HFF-Myc (cell line): ENCODE data around the gene SPAG8.

Source experiments
- DNase-seq: peaks from one replicate; pipeline ENCODE4 v3.0.0-alpha.2; 2011; ENCODE audit warnings: low read depth; ENCODE audit errors: extremely low read depth
- H3K4me3 ChIP-seq: replicated peaks from 2 replicates; pipeline ENCODE4 v1.5.1; 2011; ENCODE audit warnings: low read depth, mild to moderate bottlenecking, control low read depth, low read length
- TF ChIP-seq, protein P1 (sequence below): IDR thresholded peaks from 2 replicates; pipeline ENCODE4 v1.5.1; 2012; ENCODE audit warnings: mild to moderate bottlenecking, low read depth, low read length, control low read depth; ENCODE audit errors: missing control alignments

SPAG8 gene

DNA sequence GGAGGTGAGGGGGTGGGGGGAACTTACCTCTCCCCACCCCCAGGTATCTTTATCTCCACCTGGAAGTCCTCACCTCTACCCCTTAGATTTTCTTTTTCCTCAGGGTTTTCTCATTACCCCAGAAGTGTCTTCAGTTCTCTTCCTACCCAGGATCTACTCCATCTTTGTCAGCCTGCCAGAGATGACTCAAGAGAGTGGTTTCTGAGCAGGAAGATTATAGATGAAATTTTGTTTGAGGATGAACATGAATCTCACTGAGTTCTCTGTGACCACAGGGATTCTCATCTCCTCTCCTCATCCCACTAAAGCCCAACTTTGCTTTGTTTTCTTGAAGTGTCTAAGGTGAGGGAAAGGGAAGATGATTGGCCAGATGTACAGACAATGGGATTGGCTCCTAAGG lies 8.0 kb upstream of the SPAG8 start:
- no peak overlapping the region for H3K4me3 ChIP-seq
- no peak for DNase-seq
- TF ChIP-seq, protein P1, sequence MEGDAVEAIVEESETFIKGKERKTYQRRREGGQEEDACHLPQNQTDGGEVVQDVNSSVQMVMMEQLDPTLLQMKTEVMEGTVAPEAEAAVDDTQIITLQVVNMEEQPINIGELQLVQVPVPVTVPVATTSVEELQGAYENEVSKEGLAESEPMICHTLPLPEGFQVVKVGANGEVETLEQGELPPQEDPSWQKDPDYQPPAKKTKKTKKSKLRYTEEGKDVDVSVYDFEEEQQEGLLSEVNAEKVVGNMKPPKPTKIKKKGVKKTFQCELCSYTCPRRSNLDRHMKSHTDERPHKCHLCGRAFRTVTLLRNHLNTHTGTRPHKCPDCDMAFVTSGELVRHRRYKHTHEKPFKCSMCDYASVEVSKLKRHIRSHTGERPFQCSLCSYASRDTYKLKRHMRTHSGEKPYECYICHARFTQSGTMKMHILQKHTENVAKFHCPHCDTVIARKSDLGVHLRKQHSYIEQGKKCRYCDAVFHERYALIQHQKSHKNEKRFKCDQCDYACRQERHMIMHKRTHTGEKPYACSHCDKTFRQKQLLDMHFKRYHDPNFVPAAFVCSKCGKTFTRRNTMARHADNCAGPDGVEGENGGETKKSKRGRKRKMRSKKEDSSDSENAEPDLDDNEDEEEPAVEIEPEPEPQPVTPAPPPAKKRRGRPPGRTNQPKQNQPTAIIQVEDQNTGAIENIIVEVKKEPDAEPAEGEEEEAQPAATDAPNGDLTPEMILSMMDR = no peak

DNA sequence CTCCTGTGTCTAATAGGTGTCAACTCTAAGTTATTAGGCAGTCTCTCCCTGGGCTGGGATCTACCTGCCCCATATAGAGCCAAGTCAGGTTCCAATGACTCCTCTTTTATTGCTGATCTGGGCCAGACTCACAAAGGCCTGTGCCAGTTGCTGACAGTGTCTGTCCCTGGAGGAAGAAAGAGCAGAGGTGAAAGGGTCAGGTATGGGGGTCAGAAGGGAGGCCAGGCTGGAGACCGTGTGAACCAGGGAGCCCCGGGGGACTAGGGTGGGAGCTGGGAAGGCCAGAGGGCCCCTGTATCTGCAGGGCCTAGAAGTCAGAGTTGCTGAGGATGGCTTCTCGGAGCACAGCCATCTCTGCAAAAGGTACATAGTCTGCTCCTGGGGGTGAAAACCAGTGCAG lies 6.3 kb upstream of the SPAG8 start:
- TF ChIP-seq, protein P1 = no peak
- H3K4me3 ChIP-seq = no peak overlapping the region
- DNase-seq = no peak

DNA sequence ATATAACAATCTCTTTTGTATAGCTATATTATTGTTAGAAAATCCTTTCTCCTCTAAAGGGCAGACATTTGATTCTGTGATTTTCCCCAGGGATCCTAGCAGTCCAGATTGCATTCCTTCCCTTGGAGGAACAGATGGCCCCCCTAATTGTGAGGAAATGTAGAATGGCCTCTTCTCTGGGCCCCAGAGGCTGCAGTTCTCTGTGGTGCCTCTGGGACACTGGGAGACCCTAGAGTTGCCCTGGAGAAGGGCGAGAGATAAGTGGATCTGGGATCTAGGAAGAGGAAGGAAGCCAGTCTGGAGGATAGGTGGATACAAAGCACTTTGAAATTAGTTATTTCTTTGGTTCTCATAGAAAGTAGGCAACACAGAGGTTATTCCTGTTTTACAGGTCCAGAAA lies 4.6 kb upstream of the SPAG8 start:
- H3K4me3 ChIP-seq = no peak overlapping the region
- TF ChIP-seq, protein P1 = peak; percentile 8
- DNase-seq = no peak

DNA sequence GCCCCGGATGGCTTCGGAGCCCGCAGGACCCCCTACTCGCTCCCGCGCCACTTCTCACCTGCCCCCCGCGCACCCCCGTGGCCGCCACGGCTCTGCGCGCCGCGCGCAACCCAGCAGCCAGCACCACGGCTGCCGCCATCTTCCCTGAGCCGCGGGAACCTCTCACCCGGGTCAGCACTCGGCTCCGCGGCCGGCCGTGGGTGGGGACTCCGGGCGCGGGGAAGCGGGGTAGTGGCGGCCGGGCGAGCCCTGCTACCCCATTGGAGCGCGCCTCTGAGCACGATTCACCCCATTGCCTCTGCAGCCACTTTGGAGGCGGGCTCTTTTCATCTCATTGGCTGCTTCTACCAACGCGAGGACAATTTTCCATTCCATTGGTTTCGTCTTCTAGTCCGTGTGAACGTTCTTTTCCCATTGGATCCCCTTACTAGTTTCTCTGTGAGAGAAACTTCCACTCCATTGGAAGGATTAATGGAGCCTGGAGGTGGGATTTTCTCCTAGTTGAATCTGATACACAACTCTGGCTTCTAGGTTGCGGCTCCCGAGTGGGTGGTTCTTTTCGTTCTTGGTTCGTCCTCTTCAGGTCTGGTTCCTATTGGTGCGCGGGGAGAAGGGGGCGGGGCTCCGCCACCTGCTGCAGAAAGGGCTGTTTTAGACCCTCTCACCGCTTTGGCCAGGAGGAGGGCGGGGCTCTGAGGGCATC lies 2.9 kb upstream of the SPAG8 start, which contains the start of gene HINT2:
HINT2 (minus strand) TSS at position 202 of the 703 bp plus-strand sequence; CDS start at position 139, 63 bp downstream.
- TF ChIP-seq, protein P1 = no peak
- DNase-seq = peak; percentile 99
- peak within 1 kb of the TSS; percentile 79 for H3K4me3 ChIP-seq

DNA sequence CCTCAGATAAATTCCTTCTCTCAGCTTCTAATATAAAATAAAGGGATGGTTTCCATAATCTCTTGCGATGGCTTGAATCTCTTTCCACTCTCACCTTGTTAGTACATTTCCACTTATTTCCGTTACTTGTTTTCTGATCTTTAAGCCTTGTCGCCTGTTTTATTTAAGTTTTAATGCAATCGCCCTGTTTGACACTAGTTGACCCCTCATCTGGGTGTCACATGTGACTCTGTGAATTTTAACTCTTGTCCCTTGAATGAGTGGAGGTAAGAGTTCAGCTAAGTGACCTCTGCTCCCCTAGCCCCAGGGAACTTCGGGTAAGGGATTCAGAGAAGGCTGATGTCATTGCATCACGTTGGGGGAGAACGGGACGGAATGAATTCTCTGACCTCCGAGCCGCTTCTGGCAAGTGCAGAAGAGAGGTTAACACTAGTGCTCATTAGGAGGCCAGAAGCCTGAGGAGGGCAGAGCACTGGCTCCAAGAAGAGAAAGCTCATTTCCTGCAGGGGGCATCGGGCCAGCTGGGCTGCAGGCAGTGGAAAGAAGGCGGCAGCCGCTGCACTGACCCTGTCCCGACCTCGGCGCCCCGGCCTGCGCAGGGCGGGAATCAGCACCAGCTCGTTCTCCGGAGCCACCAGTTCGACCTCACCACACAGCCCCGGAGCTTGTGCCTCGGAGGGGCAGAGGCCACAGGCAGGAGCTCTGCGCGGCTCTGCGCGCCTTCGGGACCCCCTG lies 2.2 kb upstream of the SPAG8 start:
- TF ChIP-seq, protein P1 = no peak
- DNase-seq = no peak

DNA sequence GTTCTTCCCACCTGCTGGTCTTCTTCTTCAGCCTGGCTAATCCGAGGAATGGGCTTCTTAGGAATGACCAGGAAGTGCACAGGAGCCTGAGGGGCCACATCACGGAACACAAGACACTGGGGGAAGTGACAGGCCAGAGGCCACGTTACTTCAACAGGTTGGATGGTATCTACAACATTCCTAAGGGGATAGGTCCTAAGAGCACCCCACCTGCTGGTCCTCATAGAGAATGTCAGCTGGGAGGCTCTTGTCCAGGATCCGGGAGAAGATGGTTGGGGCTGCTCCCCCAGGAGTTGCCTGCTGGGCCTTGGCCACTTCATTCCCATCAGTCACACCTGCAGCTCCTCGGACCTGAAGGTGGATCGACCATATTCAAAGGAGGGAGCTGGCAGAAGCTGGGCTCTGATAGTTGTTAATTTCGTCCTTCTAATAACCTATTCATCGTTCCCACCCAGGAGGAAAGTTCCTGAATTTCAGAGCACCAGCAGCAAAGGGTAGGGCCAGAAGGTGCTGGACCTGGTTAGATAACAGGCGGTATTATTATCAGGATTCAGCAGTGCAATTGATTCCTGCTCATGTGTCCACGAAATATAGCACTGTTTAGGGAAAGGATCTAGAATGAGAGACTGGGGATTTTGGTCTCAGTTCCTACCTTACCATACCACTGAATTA lies 1.5 kb upstream of the SPAG8 start:
- TF ChIP-seq, protein P1 = peak; percentile 39
- peak overlapping the region; percentile 79; the same call in 1 of the 2 replicates for H3K4me3 ChIP-seq
- DNase-seq = no peak

More for the DNA sequence above, 2.2 kb upstream of the SPAG8 start:
- peak overlapping the region; percentile 79 for H3K4me3 ChIP-seq
